ENCODE data around the gene PTPRT. TPM values are rescaled to one million over a fixed set of nuclear protein-coding genes. Genes with fewer than 3 reads are reported as not detected.

The PTPRT gene
- total and polyA plus RNA-seq, 11 donors: 0.04 to 2.5 (median 0.25) TPM; not detected in 2

GRCh38 chr20:42276718-42277602 is 912.7 kb downstream of the PTPRT start:
- intact Hi-C loops (cut with DNase I): no loop called here
- Histone ChIP-seq H3K4me1 (no peaks in the 10 kb centered on the region), H3K27ac (no peak overlapping the region), H3K4me3 (no peak overlapping the region), H3K36me3 (no peaks in the 10 kb centered on the region), H3K9me3 (no peaks in the 10 kb centered on the region), H3K27me3 (peaks cover 0 to 4% (median 0%) of the 10 kb centered on the region in 9 donors)
- no peak for DNase-seq
- ATAC-seq: no peak
- TF ChIP-seq CTCF (IDR thresholded peaks at IDR 0.05) (no peak), POLR2A (IDR thresholded peaks at IDR 0.05) (no peak)
- WGBS, 4 donors: 60 to 69% (median 63%) methylated on average over 10 of the region's 10 CpGs

- H3K4me1 ChIP-seq: no peaks in the 10 kb centered on the region
- H3K9me3 ChIP-seq: no peaks in the 10 kb centered on the region
- H3K27ac ChIP-seq: no peak overlapping the region
- intact Hi-C loops (cut with DNase I): no loop called here
- no peak for ATAC-seq
- WGBS, 4 donors: 62 to 83% (median 72%) methylated on average over 2 of the region's 2 CpGs
- DNase-seq: no peak
- no peak overlapping the region for H3K4me3 ChIP-seq
- H3K36me3 ChIP-seq: no peaks in the 10 kb centered on the region
- H3K27me3 ChIP-seq: peaks cover 0 to 4% (median 0%) of the 10 kb centered on the region in 9 donors
- no peak for TF ChIP-seq POLR2A (IDR thresholded peaks at IDR 0.05)
- TF ChIP-seq CTCF (IDR thresholded peaks at IDR 0.05): no peak
Observed at GRCh38 chr20:42274986-42275385, 914.7 kb downstream of the PTPRT start.

- peaks cover 0 to 4% (median 0%) of the 10 kb centered on the region in 9 donors for H3K27me3 ChIP-seq
- intact Hi-C loops (cut with DNase I): no loop called here
- no peak overlapping the region for H3K27ac ChIP-seq
- DNase-seq (no peak), ATAC-seq (no peak)
- no peak overlapping the region for H3K4me3 ChIP-seq
- no peaks in the 10 kb centered on the region for H3K9me3 ChIP-seq
- WGBS, 4 donors: 84 to 94% (median 93%) methylated on average over 6 of the region's 6 CpGs
- H3K4me1 ChIP-seq: no peaks in the 10 kb centered on the region
- no peak for TF ChIP-seq CTCF (IDR thresholded peaks at IDR 0.05)
- TF ChIP-seq POLR2A (IDR thresholded peaks at IDR 0.05): no peak
- no peaks in the 10 kb centered on the region for H3K36me3 ChIP-seq
Observed at GRCh38 chr20:42272516-42272915, 917.2 kb downstream of the PTPRT start.

GRCh38 chr20:42270539-42270938 is 919.2 kb downstream of the PTPRT start:
- no peak overlapping the region for H3K27ac ChIP-seq

More at GRCh38 chr20:42270539-42270938, 919.2 kb downstream of the PTPRT start:
- no peak for DNase-seq
- no peak for ATAC-seq
- WGBS, 4 donors: 63 to 68% (median 65%) methylated on average over 2 of the region's 2 CpGs
- TF ChIP-seq CTCF (IDR thresholded peaks at IDR 0.05): no peak
- TF ChIP-seq POLR2A (IDR thresholded peaks at IDR 0.05): no peak
- no peaks in the 10 kb centered on the region for H3K9me3 ChIP-seq
- intact Hi-C loops (cut with DNase I): no loop called here
- no peaks in the 10 kb centered on the region for H3K4me1 ChIP-seq
- H3K4me3 ChIP-seq: no peak overlapping the region
- peaks cover 0 to 4% (median 0%) of the 10 kb centered on the region in 9 donors for H3K27me3 ChIP-seq
- H3K36me3 ChIP-seq: no peaks in the 10 kb centered on the region
